GM21825 (cell line): ENCODE measurements around the gene CFI.

Experiments used
- ATAC-seq: cut with Tn5 transposase; IDR thresholded peaks from one replicate; pipeline ENCODE4 v1.9.1; 2021; ENCODE audit warnings: mild to moderate bottlenecking, moderate library complexity; ENCODE audit not compliant: unreplicated experiment

The CFI gene

GRCh38 chr4:109735566-109736365 is 66.0 kb downstream of the CFI start:
- ATAC-seq: no peak

GRCh38 chr4:109733728-109734127 is 68.1 kb downstream of the CFI start:
- ATAC-seq: no peak

GRCh38 chr4:109730619-109731545 is 70.9 kb downstream of the CFI start:
- no peak for ATAC-seq

- ATAC-seq: peak; percentile 85
Observed at GRCh38 chr4:109729718-109730618, 71.8 kb downstream of the CFI start, which contains the start of gene PLA2G12A. Gene PLA2G12A, minus strand, starts transcription at chr4:109730070. Its CDS starts 261 bp downstream, at chr4:109729809.

GRCh38 chr4:109729117-109729717 is 72.6 kb downstream of the CFI start:
- ATAC-seq: no peak

GRCh38 chr4:109728385-109728784 is 73.4 kb downstream of the CFI start:
- no peak for ATAC-seq

- ATAC-seq: no peak
Observed at GRCh38 chr4:109723110-109723509, 78.7 kb downstream of the CFI start.

GRCh38 chr4:109722357-109722756 is 79.4 kb downstream of the CFI start:
- ATAC-seq: no peak

- no peak for ATAC-seq
Observed at GRCh38 chr4:109721033-109721432, 80.8 kb downstream of the CFI start.

- no peak for ATAC-seq
Observed at GRCh38 chr4:109719604-109720003, 82.2 kb downstream of the CFI start.

- no peak for ATAC-seq
Observed at GRCh38 chr4:109718759-109719158, 83.0 kb downstream of the CFI start.

- no peak for ATAC-seq
Observed at GRCh38 chr4:109713500-109713899, 88.3 kb downstream of the CFI start.

- peak; percentile 80 for ATAC-seq
Observed at GRCh38 chr4:109708990-109709389, 92.8 kb downstream of the CFI start.

GRCh38 chr4:109708435-109708834 is 93.4 kb downstream of the CFI start:
- no peak for ATAC-seq

- no peak for ATAC-seq
Observed at GRCh38 chr4:109703664-109704361, 98.0 kb downstream of the CFI start.

GRCh38 chr4:109702950-109703663 is 98.7 kb downstream of the CFI start, which contains the start of gene CASP6:
Gene CASP6, minus strand, starts transcription at chr4:109703445. Its CDS starts 50 bp downstream, at chr4:109703395.
- ATAC-seq: peak; percentile 73

GRCh38 chr4:109701566-109702410 is 100.0 kb downstream of the CFI start:
- ATAC-seq: no peak
